Peyer's patch (tissue), 4 donors: ENCODE measurements around the gene CACNA2D3.

Experiments used
- CTCF ChIP-seq, 6 experiments: fragments of 450-650 bp in 4 of 6; fragments of 200-600 bp in 2 of 6; sonication (generic) in 1 of 6; IDR thresholded peaks; one replicate each; pipeline ENCODE4 v1.5.1; 2017 to 2019; ENCODE audit warnings: antibody characterized with exemption in 6 of 6, mild to moderate bottlenecking in 3 of 6, moderate library complexity in 1 of 6
- POLR2A ChIP-seq, 2 donors: fragments of 450-650 bp; IDR thresholded peaks; one replicate each; pipeline ENCODE4 v1.5.1; 2017; ENCODE audit warnings: antibody characterized with exemption in 2 of 2, mild to moderate bottlenecking in 2 of 2, moderate library complexity in 2 of 2

- no peak for TF ChIP-seq CTCF (IDR thresholded peaks at IDR 0.05)
- no peak for TF ChIP-seq POLR2A (IDR thresholded peaks at IDR 0.05)
These were observed 532.4 kb downstream of the CACNA2D3 start for GRCh38 chr3:54654776-54655175.
